Measurements from ENCODE around the gene DUSP1.

The DUSP1 gene

GRCh38 chr5:172741206-172741582 is 29.8 kb downstream of the DUSP1 start:
- DNase-seq, result no peak

- no peak for DNase-seq
Observed at GRCh38 chr5:172740428-172741205, 30.4 kb downstream of the DUSP1 start.

GRCh38 chr5:172739375-172739774 is 31.6 kb downstream of the DUSP1 start:
- DNase-seq, result no peak

- no peak for DNase-seq
Observed at GRCh38 chr5:172736508-172737135, 34.4 kb downstream of the DUSP1 start.

GRCh38 chr5:172735141-172735831 is 35.7 kb downstream of the DUSP1 start:
- no peak for DNase-seq

GRCh38 chr5:172733974-172734346 is 37.0 kb downstream of the DUSP1 start:
- DNase-seq, result no peak

GRCh38 chr5:172733131-172733973 is 37.6 kb downstream of the DUSP1 start:
- no peak for DNase-seq

- no peak for DNase-seq
Observed at GRCh38 chr5:172732201-172732865, 38.7 kb downstream of the DUSP1 start.

- DNase-seq, result no peak
Observed at GRCh38 chr5:172731680-172732074, 39.3 kb downstream of the DUSP1 start.

- DNase-seq, result no peak
Observed at GRCh38 chr5:172730981-172731679, 39.9 kb downstream of the DUSP1 start.

- no peak for DNase-seq
Observed at GRCh38 chr5:172730222-172730621, 40.8 kb downstream of the DUSP1 start.

GRCh38 chr5:172729588-172729987 is 41.4 kb downstream of the DUSP1 start:
- DNase-seq, result no peak

GRCh38 chr5:172728481-172729241 is 42.3 kb downstream of the DUSP1 start:
- no peak for DNase-seq

- DNase-seq, result no peak
Observed at GRCh38 chr5:172727551-172727950, 43.4 kb downstream of the DUSP1 start.

- no peak for DNase-seq
Observed at GRCh38 chr5:172726966-172727365, 44.0 kb downstream of the DUSP1 start.

GRCh38 chr5:172725785-172726184 is 45.2 kb downstream of the DUSP1 start:
- DNase-seq, result no peak

- DNase-seq, result no peak
Observed at GRCh38 chr5:172725273-172725672, 45.7 kb downstream of the DUSP1 start.

GRCh38 chr5:172724242-172725183 is 46.5 kb downstream of the DUSP1 start:
- no peak for DNase-seq

- DNase-seq, result no peak
Observed at GRCh38 chr5:172723508-172723907, 47.5 kb downstream of the DUSP1 start.

GRCh38 chr5:172722327-172722815 is 48.6 kb downstream of the DUSP1 start:
- DNase-seq, result no peak
